ENCODE data around the gene MATN4.
A peak's percentile ranks its signal among the peaks of the same experiment; 100 is the strongest.

Gene MATN4

GRCh38 chr20:45313065-45313695 lies 5.1 kb upstream of the MATN4 start:
- no peak for DNase-seq

GRCh38 chr20:45312241-45312640 lies 4.1 kb upstream of the MATN4 start:
- no peak for DNase-seq

- peak; percentile 52 to 57 for DNase-seq
Measured at GRCh38 chr20:45311589-45312211, 3.6 kb upstream of the MATN4 start.

GRCh38 chr20:45309075-45309474 lies 976 bp upstream of the MATN4 start:
- no peak for DNase-seq

- no peak for DNase-seq
Measured at GRCh38 chr20:45307076-45307640, 941 bp downstream of the MATN4 start.

- peak in 1 of 2 donors; percentile 24 for DNase-seq
Measured at GRCh38 chr20:45306431-45306982, 1.6 kb downstream of the MATN4 start, which contains the start of gene RBPJL. Gene RBPJL (plus strand): TSS chr20:45306840. CDS start chr20:45306923, 83 bp downstream.

GRCh38 chr20:45305262-45305661 lies 2.8 kb downstream of the MATN4 start:
- DNase-seq, result no peak

GRCh38 chr20:45304464-45304999 lies 3.6 kb downstream of the MATN4 start:
- no peak for DNase-seq

- DNase-seq, result no peak
Measured at GRCh38 chr20:45303586-45304463, 4.3 kb downstream of the MATN4 start.

GRCh38 chr20:45301824-45302271 lies 6.3 kb downstream of the MATN4 start:
- DNase-seq, result no peak

GRCh38 chr20:45300961-45301360 lies 7.1 kb downstream of the MATN4 start:
- no peak for DNase-seq

- DNase-seq, result no peak
Measured at GRCh38 chr20:45299786-45300185, 8.3 kb downstream of the MATN4 start.

- DNase-seq, result no peak
Measured at GRCh38 chr20:45297786-45298497, 10.2 kb downstream of the MATN4 start.

GRCh38 chr20:45294659-45295058 lies 13.4 kb downstream of the MATN4 start:
- DNase-seq, result no peak

GRCh38 chr20:45294003-45294368 lies 14.1 kb downstream of the MATN4 start:
- no peak for DNase-seq

- DNase-seq, result peak; percentile 74 to 78
Measured at GRCh38 chr20:45293041-45294002, 14.8 kb downstream of the MATN4 start.

GRCh38 chr20:45292343-45292742 lies 15.8 kb downstream of the MATN4 start:
- DNase-seq, result no peak

GRCh38 chr20:45291526-45291925 lies 16.6 kb downstream of the MATN4 start:
- DNase-seq, result no peak

GRCh38 chr20:45290677-45291355 lies 17.3 kb downstream of the MATN4 start:
- DNase-seq, result peak; percentile 50 to 63

Measured in activated CD4-positive, alpha-beta T cell treated with anti-CD3 and anti-CD28 coated beads for 4 hours (primary cell).